HUES48 (cell line): ENCODE measurements around the gene ST6GALNAC2.

Source experiments
- H3K27ac ChIP-seq: one replicate; pipeline ENCODE4 v1.7.0; 2013; ENCODE audit warnings: low read depth, low read length, inconsistent platforms
- H3K27me3 ChIP-seq: 2 replicates; pipeline ENCODE4 v1.6.1; 2013; ENCODE audit warnings: mild to moderate bottlenecking, low read length; ENCODE audit not compliant: control insufficient read depth, insufficient read depth
- H3K36me3 ChIP-seq: 2 replicates; pipeline ENCODE4 v1.6.1; 2013; ENCODE audit warnings: low read length; ENCODE audit not compliant: control insufficient read depth, insufficient read depth
- H3K4me1 ChIP-seq: 2 replicates; pipeline ENCODE4 v1.6.1; 2013; ENCODE audit warnings: mild to moderate bottlenecking, low read length; ENCODE audit not compliant: control insufficient read depth, insufficient read depth
- H3K4me3 ChIP-seq: 2 replicates; pipeline ENCODE4 v1.5.1; 2013; ENCODE audit warnings: mild to moderate bottlenecking, low read depth, low read length
- H3K9ac ChIP-seq: 2 replicates; pipeline ENCODE4 v1.6.1; 2013; ENCODE audit warnings: mild to moderate bottlenecking, low read depth, low read length, moderate library complexity
- H3K9me3 ChIP-seq: 2 replicates; pipeline ENCODE4 v1.6.1; 2013; ENCODE audit warnings: low read length; ENCODE audit not compliant: control insufficient read depth, insufficient read depth

Gene ST6GALNAC2

GRCh38 chr17:76550712-76551615 is 34.7 kb downstream of the ST6GALNAC2 start:
- Histone ChIP-seq H3K4me1 (peaks cover 21% of the 10 kb centered on the region), H3K27ac (peak overlapping the region; percentile 27), H3K9ac (no peak overlapping the region), H3K9me3 (no peaks in the 10 kb centered on the region), H3K27me3 (no peaks in the 10 kb centered on the region), H3K4me3 (no peak overlapping the region; the same call in 1 of the 2 replicates), H3K36me3 (no peaks in the 10 kb centered on the region)

GRCh38 chr17:76549539-76549938 is 36.1 kb downstream of the ST6GALNAC2 start:
- Histone ChIP-seq H3K9me3 (no peaks in the 10 kb centered on the region), H3K4me3 (no peak overlapping the region), H3K27ac (no peak overlapping the region), H3K27me3 (no peaks in the 10 kb centered on the region), H3K4me1 (peaks cover 26% of the 10 kb centered on the region), H3K9ac (no peak overlapping the region), H3K36me3 (no peaks in the 10 kb centered on the region)

GRCh38 chr17:76549215-76549518 is 36.5 kb downstream of the ST6GALNAC2 start:
- H3K27ac ChIP-seq = no peak overlapping the region
- no peak overlapping the region for H3K4me3 ChIP-seq
- H3K27me3 ChIP-seq = no peaks in the 10 kb centered on the region
- no peak overlapping the region for H3K9ac ChIP-seq
- H3K4me1 ChIP-seq = peaks cover 30% of the 10 kb centered on the region
- no peaks in the 10 kb centered on the region for H3K36me3 ChIP-seq
- H3K9me3 ChIP-seq = no peaks in the 10 kb centered on the region

GRCh38 chr17:76548378-76549214 is 37.1 kb downstream of the ST6GALNAC2 start:
- H3K36me3 ChIP-seq = no peaks in the 10 kb centered on the region
- no peak overlapping the region for H3K27ac ChIP-seq
- H3K4me1 ChIP-seq = peaks cover 35% of the 10 kb centered on the region
- no peaks in the 10 kb centered on the region for H3K9me3 ChIP-seq
- H3K27me3 ChIP-seq = 0 out of 2 replicates have a peak, but pooled peaks cover 2% of the 10 kb centered on the region
- H3K9ac ChIP-seq = no peak overlapping the region
- no peak overlapping the region for H3K4me3 ChIP-seq

GRCh38 chr17:76547642-76548202 is 37.9 kb downstream of the ST6GALNAC2 start:
- Histone ChIP-seq H3K4me3 (no peak overlapping the region), H3K27me3 (0 out of 2 replicates have a peak, but pooled peaks cover 2% of the 10 kb centered on the region), H3K4me1 (peaks cover 36% of the 10 kb centered on the region), H3K27ac (no peak overlapping the region), H3K9me3 (no peaks in the 10 kb centered on the region), H3K9ac (no peak overlapping the region), H3K36me3 (no peaks in the 10 kb centered on the region)

- no peak overlapping the region for H3K27ac ChIP-seq
- H3K9me3 ChIP-seq = no peaks in the 10 kb centered on the region
- H3K36me3 ChIP-seq = no peaks in the 10 kb centered on the region
- H3K9ac ChIP-seq = no peak overlapping the region
- H3K4me1 ChIP-seq = peaks cover 36% of the 10 kb centered on the region
- H3K4me3 ChIP-seq = no peak overlapping the region
- H3K27me3 ChIP-seq = 0 out of 2 replicates have a peak, but pooled peaks cover 2% of the 10 kb centered on the region
Observed at GRCh38 chr17:76547183-76547641, 38.4 kb downstream of the ST6GALNAC2 start.

GRCh38 chr17:76546556-76547182 is 39.0 kb downstream of the ST6GALNAC2 start:
- H3K27me3 ChIP-seq = 0 out of 2 replicates have a peak, but pooled peaks cover 2% of the 10 kb centered on the region
- H3K36me3 ChIP-seq = no peaks in the 10 kb centered on the region
- H3K4me1 ChIP-seq = peaks cover 38% of the 10 kb centered on the region
- H3K9me3 ChIP-seq = no peaks in the 10 kb centered on the region
- no peak overlapping the region for H3K9ac ChIP-seq
- no peak overlapping the region for H3K4me3 ChIP-seq
- H3K27ac ChIP-seq = no peak overlapping the region

GRCh38 chr17:76545918-76546555 is 39.6 kb downstream of the ST6GALNAC2 start:
- Histone ChIP-seq H3K27me3 (0 out of 2 replicates have a peak, but pooled peaks cover 2% of the 10 kb centered on the region), H3K9me3 (no peaks in the 10 kb centered on the region), H3K36me3 (no peaks in the 10 kb centered on the region), H3K4me1 (peaks cover 41% of the 10 kb centered on the region), H3K27ac (no peak overlapping the region), H3K9ac (no peak overlapping the region), H3K4me3 (no peak overlapping the region)

- Histone ChIP-seq H3K9me3 (no peaks in the 10 kb centered on the region), H3K36me3 (no peaks in the 10 kb centered on the region), H3K4me3 (no peak overlapping the region), H3K9ac (no peak overlapping the region), H3K27me3 (peaks cover 4% of the 10 kb centered on the region), H3K4me1 (peaks cover 41% of the 10 kb centered on the region), H3K27ac (no peak overlapping the region)
Observed at GRCh38 chr17:76544546-76545365, 40.9 kb downstream of the ST6GALNAC2 start.
